Amygdala (tissue), 56 donors: ENCODE data around the gene TSPAN7.

Experiments used
- DNase-seq, 56 donors: peaks; one replicate each; lab custom pipeline; 2025; lab: John Stamatoyannopoulos, UW

The TSPAN7 gene, protein sequence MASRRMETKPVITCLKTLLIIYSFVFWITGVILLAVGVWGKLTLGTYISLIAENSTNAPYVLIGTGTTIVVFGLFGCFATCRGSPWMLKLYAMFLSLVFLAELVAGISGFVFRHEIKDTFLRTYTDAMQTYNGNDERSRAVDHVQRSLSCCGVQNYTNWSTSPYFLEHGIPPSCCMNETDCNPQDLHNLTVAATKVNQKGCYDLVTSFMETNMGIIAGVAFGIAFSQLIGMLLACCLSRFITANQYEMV

DNA sequence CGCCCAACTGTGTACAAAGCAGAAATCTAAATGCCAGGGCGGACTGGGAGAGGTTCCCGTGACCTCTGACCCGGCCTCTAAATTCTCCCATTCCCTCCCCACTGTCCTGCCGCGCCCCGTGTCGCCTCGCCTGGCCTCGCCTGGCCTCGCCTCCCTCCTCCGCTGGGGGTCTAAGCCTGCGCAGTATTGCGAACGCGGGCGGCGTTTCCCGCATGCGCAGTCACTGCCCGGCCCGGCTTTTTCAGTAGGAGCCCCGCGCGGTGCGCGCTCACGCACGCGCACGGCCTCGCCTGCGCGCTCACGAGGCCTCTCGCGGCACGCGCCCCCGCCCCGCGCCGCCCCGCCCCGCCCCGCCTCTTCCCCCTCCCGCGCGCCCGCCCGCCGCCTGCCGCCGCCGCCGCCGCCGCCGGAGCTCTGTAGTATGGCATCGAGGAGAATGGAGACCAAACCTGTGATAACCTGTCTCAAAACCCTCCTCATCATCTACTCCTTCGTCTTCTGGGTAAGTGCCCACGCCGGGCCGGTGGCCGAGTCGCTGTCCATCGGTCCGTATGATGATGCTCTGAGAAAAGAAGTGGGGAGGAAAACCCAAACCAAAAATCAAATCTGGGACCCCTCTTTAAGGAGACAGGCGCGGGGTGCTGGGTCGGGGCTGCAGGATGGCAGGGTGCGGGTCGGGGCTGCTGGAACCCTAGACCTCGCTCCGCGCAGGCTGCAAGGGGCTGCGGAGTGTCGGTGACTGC, at the start of gene TSPAN7:
TSS of gene TSPAN7 (plus strand) at position 417 of the 743 bp plus-strand sequence. CDS start at position 422, 5 bp downstream.
- DNase-seq = peak; percentile 6 to 84 (median 54)

DNA sequence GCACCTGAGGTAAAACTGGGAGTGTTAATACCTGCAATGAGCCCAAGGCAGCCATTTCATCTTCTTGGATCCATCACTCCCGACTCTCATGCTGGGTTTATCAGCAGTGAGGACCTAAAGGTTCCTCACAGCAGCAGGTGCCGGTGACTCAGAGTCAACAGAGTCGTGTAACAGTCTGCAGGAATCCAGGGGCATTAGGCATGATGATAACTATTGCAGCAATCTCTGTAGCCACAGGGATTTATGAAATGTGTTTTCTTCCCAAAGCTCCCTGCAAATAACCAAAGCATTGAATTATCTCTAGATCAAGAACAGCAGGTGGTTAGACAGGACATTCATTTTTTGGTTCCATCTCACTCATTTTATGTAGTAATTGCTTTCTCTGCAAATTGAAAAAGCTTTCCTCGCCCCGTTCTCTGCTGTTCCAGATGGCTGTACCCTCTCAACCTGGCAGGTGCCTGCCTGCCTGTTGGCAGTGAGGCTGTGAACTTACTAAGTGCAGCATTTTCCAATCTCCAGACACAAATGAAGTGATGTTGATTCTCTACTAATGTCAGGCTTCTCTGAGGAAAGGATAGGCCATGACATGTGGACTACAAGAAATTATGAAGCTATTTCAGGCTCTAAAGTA, 48.1 kb upstream of the TSPAN7 start:
- DNase-seq = peak in 2 of 56 donors; percentile 0 to 3

- DNase-seq = peak in 3 of 56 donors; percentile 0 to 19 (median 6)
These were observed 47.1 kb upstream of the TSPAN7 start for GRCh38 chrX:38514016-38514854.

DNA sequence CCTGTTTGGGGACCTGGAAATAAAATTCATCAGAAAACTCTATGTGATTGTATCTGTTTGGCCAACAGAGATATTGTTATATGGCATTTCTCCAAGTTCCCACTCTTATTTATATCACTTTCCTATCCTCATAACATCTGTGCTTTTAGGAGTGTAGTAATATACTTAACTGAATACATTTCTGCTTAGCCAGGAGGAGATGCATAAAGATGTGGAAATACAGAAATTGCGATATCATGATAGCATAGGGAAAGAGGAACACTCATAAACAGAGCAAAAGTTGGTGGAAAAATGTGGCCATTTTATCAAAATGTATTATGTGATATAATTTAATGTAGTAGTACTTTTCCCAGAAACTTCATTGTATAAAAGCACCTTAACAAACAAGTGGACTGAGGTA, 46.1 kb upstream of the TSPAN7 start:
- no peak for DNase-seq

DNA sequence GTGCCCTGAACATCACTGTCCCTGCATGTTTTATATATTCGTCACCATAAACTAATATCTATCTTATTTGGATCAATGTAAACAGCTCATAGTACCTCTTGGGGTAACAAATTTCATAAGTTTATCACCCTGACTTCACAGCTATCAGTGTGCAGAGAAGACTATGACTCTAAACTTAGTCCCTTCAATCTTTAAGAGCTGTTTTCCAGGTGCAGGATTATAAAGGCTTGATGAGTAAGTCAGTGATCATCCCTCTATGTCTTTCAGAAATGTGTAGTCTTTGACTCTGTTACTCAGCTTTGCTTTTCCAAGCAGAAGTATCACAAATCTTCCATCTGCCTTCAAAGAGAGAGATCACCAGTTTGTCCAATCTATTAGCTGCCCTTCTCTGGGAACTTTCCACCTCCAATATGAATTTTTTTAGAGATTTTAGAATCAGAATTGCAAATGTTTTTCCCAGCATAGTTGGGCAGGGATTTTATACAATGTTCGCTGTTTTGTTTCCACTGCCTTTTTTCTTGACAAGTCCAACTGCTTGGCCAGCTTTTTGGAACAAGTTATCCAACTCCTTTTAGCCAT, 45.1 kb upstream of the TSPAN7 start:
- no peak for DNase-seq

DNA sequence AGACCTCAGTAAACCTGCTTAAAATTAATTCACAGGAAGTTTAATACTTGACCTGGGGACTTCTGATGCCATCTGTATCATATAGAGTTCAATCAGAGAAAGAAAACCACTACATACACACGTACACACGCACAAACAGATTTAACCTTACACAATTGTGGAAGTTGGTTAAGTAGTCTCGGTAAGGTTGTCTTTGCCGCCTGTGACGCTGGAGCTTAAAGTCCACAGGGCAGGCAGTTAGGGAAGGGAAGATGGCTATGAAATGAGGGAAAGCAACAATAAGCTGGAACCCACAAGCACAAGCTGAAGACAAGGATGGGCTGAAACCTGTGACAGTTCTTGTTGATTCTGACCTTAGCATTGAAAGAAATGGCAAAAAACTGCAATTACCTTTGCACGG, 41.7 kb upstream of the TSPAN7 start:
- DNase-seq = no peak

DNA sequence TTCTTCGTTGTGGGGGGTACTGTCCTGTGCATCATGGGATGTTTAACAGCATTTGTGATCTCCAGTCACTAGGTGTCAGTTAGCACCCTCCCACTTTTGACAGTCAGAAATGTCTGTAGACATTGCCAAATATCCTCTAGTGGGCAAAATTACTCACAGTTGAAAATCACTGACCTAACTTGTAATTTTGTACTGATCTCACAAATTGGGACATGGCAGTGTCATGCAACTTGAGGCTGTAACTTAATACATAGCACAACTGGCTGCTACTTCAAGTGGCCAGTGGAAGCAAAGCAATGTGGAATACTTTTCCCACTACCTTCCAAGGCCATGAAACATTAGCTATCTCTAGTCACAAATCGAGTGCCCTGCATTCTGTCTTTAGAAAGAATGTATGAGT, 23.2 kb upstream of the TSPAN7 start:
- DNase-seq = no peak

DNA sequence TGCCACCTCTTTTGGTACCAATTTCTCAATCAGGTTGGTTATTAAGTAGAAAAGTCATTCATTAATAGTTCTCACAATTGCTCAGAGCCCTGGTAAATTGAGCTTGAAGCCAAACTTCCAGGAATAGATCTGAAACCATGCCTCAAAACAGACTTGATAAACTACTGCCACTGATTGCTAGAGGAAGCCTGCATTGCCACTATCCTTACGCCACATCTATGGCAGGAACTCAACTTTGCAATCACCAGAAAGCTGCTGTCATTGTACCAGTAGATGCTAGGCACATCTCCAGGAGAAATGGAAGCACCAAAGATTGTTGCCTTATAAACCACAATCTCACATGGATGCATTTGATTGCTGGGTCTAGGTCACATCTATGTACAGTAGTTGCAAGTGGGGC, 21.6 kb upstream of the TSPAN7 start:
- DNase-seq = no peak

DNA sequence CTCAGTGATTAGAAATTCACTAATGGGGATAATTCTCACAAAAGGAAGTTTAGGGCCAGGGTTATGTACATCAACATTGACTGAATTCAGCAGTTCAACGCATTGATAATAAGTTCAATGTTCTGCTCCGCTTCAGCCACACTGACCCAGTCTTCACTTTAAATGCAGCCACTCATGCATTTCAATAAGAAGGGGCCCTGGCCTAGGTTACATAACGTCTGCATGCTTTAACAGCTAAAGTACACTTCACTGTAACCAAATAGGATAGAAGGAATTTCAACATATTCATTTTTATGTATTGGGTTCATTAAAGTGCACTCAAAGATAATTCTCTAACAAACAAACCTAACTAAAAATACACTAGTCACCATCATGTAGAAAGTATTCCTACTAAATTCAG, 12.8 kb upstream of the TSPAN7 start:
- no peak for DNase-seq

GRCh38 chrX:38552721-38553120, 8.6 kb upstream of the TSPAN7 start:
- no peak for DNase-seq

GRCh38 chrX:38558686-38559085, 2.7 kb upstream of the TSPAN7 start:
- no peak for DNase-seq

DNA sequence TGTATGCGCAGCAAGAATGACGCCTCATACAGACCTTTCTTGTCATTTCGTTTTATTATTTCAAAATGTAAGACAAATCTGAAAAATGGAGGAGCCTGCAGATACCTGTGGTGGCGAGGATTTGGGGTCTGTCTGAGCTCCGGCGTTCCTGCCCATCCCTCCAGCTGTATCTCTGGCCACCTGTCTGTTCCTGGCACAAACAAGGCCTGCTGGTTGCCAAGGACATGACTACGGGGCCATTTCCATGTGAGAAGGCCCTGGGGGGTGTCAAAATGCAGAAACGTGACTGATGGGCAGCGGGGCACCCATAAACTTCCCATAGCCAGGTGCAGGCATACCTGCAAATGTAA, 591 bp upstream of the TSPAN7 start:
- peak in 9 of 56 donors; percentile 0 to 33 (median 7) for DNase-seq

DNA sequence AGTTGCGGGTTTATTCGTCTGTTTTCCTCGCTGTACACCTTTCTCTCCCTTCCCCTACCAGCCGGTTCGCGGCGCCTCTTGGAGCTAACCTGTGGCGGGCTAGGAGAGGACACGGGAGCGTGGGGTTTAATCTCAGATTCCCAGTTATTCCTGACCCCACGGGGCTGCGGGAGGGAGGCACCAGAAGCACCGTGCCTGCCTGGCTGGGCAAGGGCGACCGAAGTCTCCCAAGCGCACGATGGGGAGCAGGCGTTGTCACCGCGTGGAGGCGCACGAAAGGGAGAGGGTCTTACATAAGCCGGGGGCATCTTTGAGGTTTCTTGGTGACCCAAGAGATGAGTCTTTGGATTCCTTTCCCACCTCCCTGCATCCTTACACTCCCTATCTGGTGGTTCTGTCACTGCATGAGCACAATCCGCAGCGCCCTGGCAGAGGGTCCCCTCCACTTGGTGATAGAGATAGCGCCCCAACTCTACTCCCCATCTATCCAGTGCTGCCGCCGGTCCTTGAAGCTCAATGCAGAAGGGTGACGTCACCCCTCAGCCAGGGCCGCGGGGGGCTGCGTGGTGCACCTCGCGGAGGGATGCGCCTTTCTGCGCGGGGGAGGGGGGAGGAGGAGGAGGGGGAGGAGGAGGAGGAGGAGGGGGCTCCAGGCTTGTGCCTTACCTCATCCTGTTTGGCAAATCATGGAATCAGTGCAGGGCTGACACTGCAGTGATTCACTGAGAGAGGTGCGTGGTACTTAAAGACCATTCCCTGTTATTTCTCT, 793 bp downstream of the TSPAN7 start:
- DNase-seq = peak in 48 of 56 donors; percentile 1 to 69 (median 27)

DNA sequence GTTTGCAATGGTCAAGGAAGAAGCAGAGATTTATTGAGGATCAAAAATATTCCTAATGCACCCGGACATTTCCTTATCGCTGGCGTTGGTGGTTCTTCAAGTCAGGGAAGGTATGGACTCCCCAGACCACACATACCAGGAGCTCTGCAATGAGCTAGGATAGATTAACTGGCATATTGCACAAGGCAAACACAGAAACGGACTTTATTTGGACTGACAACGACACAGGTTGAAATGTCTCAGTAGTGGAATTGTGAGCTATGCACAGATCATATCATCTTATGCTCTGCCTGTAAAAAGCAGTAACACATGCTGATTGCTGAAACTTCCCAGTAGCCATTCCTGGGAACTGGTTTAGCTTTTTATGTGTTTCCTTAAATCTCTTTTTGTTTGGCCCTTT, 1.7 kb downstream of the TSPAN7 start:
- DNase-seq = peak in 4 of 56 donors; percentile 1 to 9 (median 1)

- no peak for DNase-seq
These were observed 9.1 kb downstream of the TSPAN7 start for GRCh38 chrX:38570396-38570795.

DNA sequence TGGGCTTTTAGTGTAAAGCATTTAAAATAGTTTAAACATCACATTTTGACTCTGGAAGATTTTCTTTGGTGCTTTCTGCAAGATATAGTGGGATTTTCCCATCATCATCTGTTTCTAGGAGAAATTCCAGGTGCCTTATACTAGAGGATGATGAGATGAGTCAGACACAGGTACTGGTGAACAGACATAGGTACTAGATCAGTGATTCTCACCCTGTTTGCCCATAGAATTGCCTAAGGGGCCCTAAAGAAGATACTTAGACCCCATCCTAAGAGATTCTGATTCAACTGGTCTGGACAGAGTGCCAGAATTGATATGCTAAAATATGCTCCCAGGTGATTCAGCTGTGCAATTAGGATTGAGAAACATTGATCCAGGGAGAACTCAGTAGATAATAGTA, 9.7 kb downstream of the TSPAN7 start:
- no peak for DNase-seq

DNA sequence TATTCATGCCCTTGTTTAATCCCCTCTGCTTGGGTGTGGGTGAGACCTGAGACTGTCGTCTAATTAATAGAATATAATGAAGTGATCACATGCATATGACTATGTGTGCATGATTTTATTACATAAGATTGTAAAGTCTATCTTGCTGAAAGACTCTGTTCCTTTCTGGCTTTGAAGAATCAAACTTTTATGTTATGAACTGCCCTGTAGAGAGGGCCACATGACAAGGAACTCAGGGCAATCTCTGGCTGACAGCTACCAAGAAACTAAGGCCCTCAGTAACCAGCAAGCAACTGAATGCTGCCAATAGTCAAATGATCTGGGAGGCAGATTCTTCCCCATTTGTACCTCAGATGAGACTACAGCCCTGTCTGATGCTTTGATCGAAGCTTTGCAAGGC, 13.5 kb downstream of the TSPAN7 start:
- no peak for DNase-seq

GRCh38 chrX:38575888-38576287, 14.5 kb downstream of the TSPAN7 start:
- DNase-seq = no peak

GRCh38 chrX:38577738-38578137, 16.4 kb downstream of the TSPAN7 start:
- DNase-seq = no peak

DNA sequence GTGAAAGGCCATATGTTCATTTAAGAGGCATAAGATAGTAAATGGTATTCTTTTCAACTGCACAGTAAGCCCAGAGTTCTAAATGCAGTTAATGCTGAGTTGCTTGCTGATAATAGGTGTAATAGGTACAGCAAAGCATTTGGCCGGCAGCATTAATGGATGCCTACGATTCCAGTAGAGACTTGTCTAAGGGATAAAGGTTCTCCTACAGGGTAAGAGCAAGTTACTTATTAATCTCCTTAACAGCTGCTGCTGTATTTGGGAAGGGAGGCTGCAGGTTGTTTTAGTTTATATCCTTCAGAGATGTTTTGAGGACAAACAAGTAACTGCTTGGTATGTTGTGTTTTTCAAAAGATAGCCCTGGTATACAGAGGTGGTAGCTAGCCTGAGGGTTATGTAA, 16.8 kb downstream of the TSPAN7 start:
- no peak for DNase-seq
